NB4 (cell line): ENCODE data around the gene COL9A2.

Source experiments
- TF ChIP-seq, protein P1 (sequence below): IDR thresholded peaks from 2 replicates; pipeline ENCODE4 v1.6.1; 2011; ENCODE audit warnings: low read depth, low read length
- TF ChIP-seq, protein P2 (sequence below): IDR thresholded peaks from one replicate; pipeline ENCODE4 v1.5.1; 2012; ENCODE audit warnings: low read depth, low read length

DNA sequence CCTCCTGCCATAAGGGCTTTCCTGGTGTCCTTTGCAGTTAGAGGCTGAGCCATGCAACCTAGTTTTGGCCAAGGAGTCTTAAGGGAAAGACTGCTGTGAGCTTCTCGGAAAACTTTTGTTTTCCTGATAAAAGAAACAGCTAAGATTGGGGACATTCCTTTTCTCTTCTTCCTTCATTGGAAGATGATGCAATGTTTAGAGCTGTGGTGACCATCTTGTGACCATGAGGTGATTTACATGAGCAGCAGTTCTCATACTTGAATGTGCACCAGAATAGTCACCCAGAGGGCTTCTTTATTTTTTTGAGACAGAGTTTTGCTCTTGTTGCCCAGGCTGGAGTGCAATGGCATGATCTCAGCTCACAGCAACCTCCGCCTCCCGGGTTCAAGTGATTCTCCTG is 36.0 kb upstream of the COL9A2 start:
- TF ChIP-seq, protein P1, sequence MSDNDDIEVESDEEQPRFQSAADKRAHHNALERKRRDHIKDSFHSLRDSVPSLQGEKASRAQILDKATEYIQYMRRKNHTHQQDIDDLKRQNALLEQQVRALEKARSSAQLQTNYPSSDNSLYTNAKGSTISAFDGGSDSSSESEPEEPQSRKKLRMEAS, result no peak
- TF ChIP-seq, protein P2, sequence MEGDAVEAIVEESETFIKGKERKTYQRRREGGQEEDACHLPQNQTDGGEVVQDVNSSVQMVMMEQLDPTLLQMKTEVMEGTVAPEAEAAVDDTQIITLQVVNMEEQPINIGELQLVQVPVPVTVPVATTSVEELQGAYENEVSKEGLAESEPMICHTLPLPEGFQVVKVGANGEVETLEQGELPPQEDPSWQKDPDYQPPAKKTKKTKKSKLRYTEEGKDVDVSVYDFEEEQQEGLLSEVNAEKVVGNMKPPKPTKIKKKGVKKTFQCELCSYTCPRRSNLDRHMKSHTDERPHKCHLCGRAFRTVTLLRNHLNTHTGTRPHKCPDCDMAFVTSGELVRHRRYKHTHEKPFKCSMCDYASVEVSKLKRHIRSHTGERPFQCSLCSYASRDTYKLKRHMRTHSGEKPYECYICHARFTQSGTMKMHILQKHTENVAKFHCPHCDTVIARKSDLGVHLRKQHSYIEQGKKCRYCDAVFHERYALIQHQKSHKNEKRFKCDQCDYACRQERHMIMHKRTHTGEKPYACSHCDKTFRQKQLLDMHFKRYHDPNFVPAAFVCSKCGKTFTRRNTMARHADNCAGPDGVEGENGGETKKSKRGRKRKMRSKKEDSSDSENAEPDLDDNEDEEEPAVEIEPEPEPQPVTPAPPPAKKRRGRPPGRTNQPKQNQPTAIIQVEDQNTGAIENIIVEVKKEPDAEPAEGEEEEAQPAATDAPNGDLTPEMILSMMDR, result no peak
